ENCODE measurements around the gene NOL9. TPM values are rescaled to one million over a fixed set of nuclear protein-coding genes. Genes with fewer than 3 reads are reported as not detected.

NOL9 gene
- polyA plus RNA-seq, 3 donors, result 3.7 to 11.5 (median 7.6) TPM

DNA sequence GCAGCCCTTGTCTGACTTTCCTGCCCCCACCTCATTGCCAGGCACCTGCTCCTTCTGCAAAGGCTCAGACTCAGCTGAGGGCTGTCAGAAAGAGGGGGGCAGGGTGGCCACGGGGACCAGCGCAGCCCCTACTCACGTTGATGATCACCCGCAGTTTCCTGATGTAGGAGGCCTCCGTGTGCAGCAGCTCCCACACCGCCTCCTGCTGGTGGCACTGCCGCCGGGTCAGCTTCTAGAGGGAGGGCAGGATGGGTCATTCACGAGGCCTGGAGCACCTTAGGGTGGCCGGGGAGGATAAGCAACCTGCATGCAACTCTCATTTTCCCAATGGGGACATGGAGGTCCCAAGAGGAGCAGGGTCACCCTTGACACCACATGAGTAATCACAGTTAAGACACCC is 81.9 kb downstream of the NOL9 start:
- Histone ChIP-seq H4K20me1 (ENCODE audit: insufficient read depth, low read length) (no peaks in the 10 kb centered on the region), H3K9me3 (replicated peaks in 1 of 2; ENCODE audit: control insufficient read depth in 1 of 2, insufficient read depth in 1 of 2, low read length in 2 of 2) (peaks cover 0 to 6% of the 10 kb centered on the region in 2 donors), H3K9ac (ENCODE audit: insufficient read depth, low read length, poor library complexity, severe bottlenecking) (no peak overlapping the region), H3K4me1 (ENCODE audit: control insufficient read depth in 1 of 2, insufficient read depth in 2 of 2, low read length in 2 of 2) (no peaks in the 10 kb centered on the region), H3K4me3 (replicated peaks in 1 of 3; ENCODE audit: low read depth in 2 of 3, low read length in 3 of 3) (no peak overlapping the region), H3K4me2 (replicated peaks; ENCODE audit: extremely low read depth, low read length, poor library complexity, severe bottlenecking) (no peak overlapping the region), H2AFZ (ENCODE audit: insufficient read depth, low read depth, low read length, poor library complexity, severe bottlenecking) (no peak overlapping the region), H3K27ac (ENCODE audit: low read depth in 1 of 2, low read length in 2 of 2) (no peak overlapping the region), H3K79me2 (ENCODE audit: insufficient read depth, low read length) (no peaks in the 10 kb centered on the region), H3K36me3 (replicated peaks in 1 of 2; ENCODE audit: control insufficient read depth in 1 of 2, insufficient read depth in 2 of 2, low read length in 2 of 2) (no peaks in the 10 kb centered on the region), H3K27me3 (ENCODE audit: control insufficient read depth in 2 of 2, insufficient read depth in 2 of 2, low read length in 2 of 2) (no peaks in the 10 kb centered on the region)
- no peak for DNase-seq
- 91% methylated on average over 8 of the region's 10 CpGs for WGBS (ENCODE audit: insufficient coverage)
- H3K36me3 Mint-ChIP-seq, result no peaks in the 10 kb centered on the region
- no peak for TF ChIP-seq CTCF (IDR thresholded peaks at IDR 0.05)
- H3K27ac Mint-ChIP-seq, result no peak overlapping the region
- H3K27me3 Mint-ChIP-seq (ENCODE audit: low read depth in 3 of 3), result peaks cover 5 to 10% (median 5%) of the 10 kb centered on the region in 3 donors
- peaks cover 0 to 3% (median 0%) of the 10 kb centered on the region in 7 donors for H3K9me3 Mint-ChIP-seq
- H3K4me1 Mint-ChIP-seq, result no peaks in the 10 kb centered on the region
- intact Hi-C loops (cut with micrococcal nuclease), result loop anchor here in 1 of 2 donors (5.0 kb wide), 1 partner anchor 530 kb away; no protein-coding TSS in a partner anchor
- no peak overlapping the region for H3K4me3 Mint-ChIP-seq

GRCh38 chr1:6471970-6472368 is 82.3 kb downstream of the NOL9 start:
- WGBS (ENCODE audit: insufficient coverage), result 90% methylated on average over 7 of the region's 7 CpGs
- Mint-ChIP-seq H3K27ac (no peak overlapping the region), H3K27me3 (ENCODE audit: low read depth in 3 of 3) (peaks cover 9 to 11% (median 10%) of the 10 kb centered on the region in 3 donors), H3K9me3 (peaks cover 0 to 3% (median 0%) of the 10 kb centered on the region in 7 donors), H3K36me3 (no peaks in the 10 kb centered on the region), H3K4me3 (no peak overlapping the region), H3K4me1 (no peaks in the 10 kb centered on the region)
- no peak for DNase-seq
- H3K27me3 ChIP-seq (ENCODE audit: control insufficient read depth in 2 of 2, insufficient read depth in 2 of 2, low read length in 2 of 2), result peaks cover 0 to under 1% of the 10 kb centered on the region in 2 donors
- no peak overlapping the region for H3K4me2 ChIP-seq (replicated peaks; ENCODE audit: extremely low read depth, low read length, poor library complexity, severe bottlenecking)
- no peak overlapping the region for H3K27ac ChIP-seq (ENCODE audit: low read depth in 1 of 2, low read length in 2 of 2)
- no peaks in the 10 kb centered on the region for H3K36me3 ChIP-seq (replicated peaks in 1 of 2; ENCODE audit: control insufficient read depth in 1 of 2, insufficient read depth in 2 of 2, low read length in 2 of 2)
- H4K20me1 ChIP-seq (ENCODE audit: insufficient read depth, low read length), result no peaks in the 10 kb centered on the region
- H3K79me2 ChIP-seq (ENCODE audit: insufficient read depth, low read length), result no peaks in the 10 kb centered on the region
- intact Hi-C loops (cut with micrococcal nuclease), result loop anchor here in 1 of 2 donors (5.0 kb wide), 1 partner anchor 530 kb away; no protein-coding TSS in a partner anchor
- H3K4me3 ChIP-seq (replicated peaks in 1 of 3; ENCODE audit: low read depth in 2 of 3, low read length in 3 of 3), result no peak overlapping the region
- no peak overlapping the region for H3K9ac ChIP-seq (ENCODE audit: insufficient read depth, low read length, poor library complexity, severe bottlenecking)
- H3K4me1 ChIP-seq (ENCODE audit: control insufficient read depth in 1 of 2, insufficient read depth in 2 of 2, low read length in 2 of 2), result no peaks in the 10 kb centered on the region
- no peak overlapping the region for H2AFZ ChIP-seq (ENCODE audit: insufficient read depth, low read depth, low read length, poor library complexity, severe bottlenecking)
- peaks cover 0 to 6% of the 10 kb centered on the region in 2 donors for H3K9me3 ChIP-seq (replicated peaks in 1 of 2; ENCODE audit: control insufficient read depth in 1 of 2, insufficient read depth in 1 of 2, low read length in 2 of 2)
- TF ChIP-seq CTCF (IDR thresholded peaks at IDR 0.05), result no peak

Small RNAs within 50 kb of the gene (small RNA-seq; reads per million reads assigned to genes)
- gene RNU6-731P (ENCODE audit: insufficient read length, low read depth), result not detected

Other genes starting within 250 kb of the NOL9 start
- gene ACOT7, start 160.7 kb downstream of the NOL9 start, polyA plus RNA-seq, result 1 to 10 TPM in 2 of 3 donors, under 1 TPM in 1; 0.63 to 4.3 (median 1.4) TPM
- gene HES2, start 134.6 kb downstream of the NOL9 start, polyA plus RNA-seq, result not detected
- not detected for gene ESPN, start 129.7 kb downstream of the NOL9 start, polyA plus RNA-seq
- gene TNFRSF25, start 88.3 kb downstream of the NOL9 start, polyA plus RNA-seq, result 1 to 10 TPM in 1 of 3 donors, under 1 TPM in 2; 0.33 to 3.0 (median 0.48) TPM
- gene PLEKHG5, start 62.8 kb downstream of the NOL9 start, polyA plus RNA-seq, result under 1 TPM in 1 of 3 donors, not detected in 2; 0.03 TPM
- not detected for gene TAS1R1, start 794 bp upstream of the NOL9 start, polyA plus RNA-seq
- 10 to 100 TPM; 13.2 to 94.2 (median 23.0) TPM for gene ZBTB48, start 25.5 kb upstream of the NOL9 start, polyA plus RNA-seq
- gene KLHL21, start 48.4 kb upstream of the NOL9 start, polyA plus RNA-seq, result 10 to 100 TPM in 1 of 3 donors, 1 to 10 TPM in 2; 5.9 to 31.0 (median 7.3) TPM
- gene PHF13, start 59.2 kb upstream of the NOL9 start, polyA plus RNA-seq, result 1 to 10 TPM; 1.0 to 7.3 (median 1.7) TPM
- gene THAP3, start 70.4 kb upstream of the NOL9 start, polyA plus RNA-seq, result 10 to 100 TPM; 10.3 to 12.8 (median 10.3) TPM
- 10 to 100 TPM in 2 of 3 donors, 1 to 10 TPM in 1; 9.7 to 19.9 (median 15.8) TPM for gene DNAJC11, start 147.3 kb upstream of the NOL9 start, polyA plus RNA-seq
- 10 to 100 TPM; 52.0 to 89.6 (median 78.3) TPM for gene CAMTA1, start 230.9 kb upstream of the NOL9 start, polyA plus RNA-seq

All from CD14-positive monocyte (primary cell).